Right lobe of liver (tissue), 6 donors: ENCODE results near the gene P4HA3. TPM values are rescaled to one million over a fixed set of nuclear protein-coding genes. Genes with fewer than 3 reads are reported as not detected.

Experiments used
- ATAC-seq, 4 donors: fragments of 200-7000 bp; cut with Tn5 transposase; one replicate each; pipeline ENCODE4 v1.9.1; 2020; ENCODE audit warnings: mild to moderate bottlenecking in 4 of 4, moderate library complexity in 4 of 4
- DNase-seq, 3 donors: peaks; one replicate each; pipeline ENCODE4 v3.0.0-alpha.2; 2020
- H3K27ac ChIP-seq, 3 donors: fragments of 200-600 bp; one replicate each; pipeline ENCODE4 v1.8.0; 2022
- H3K27me3 ChIP-seq, 2 donors: fragments of 200-600 bp; one replicate each; pipeline ENCODE4 v1.8.0; 2022
- H3K36me3 ChIP-seq, 4 donors: fragments of 200-600 bp; sonication (generic) in 1 of 4; one replicate each; pipeline versions ENCODE4 v1.5.1 to v1.8.0; 2017 to 2022; ENCODE audit warnings: control low read depth in 1 of 4
- H3K4me1 ChIP-seq, 4 donors: fragments of 200-600 bp; sonication (generic) in 1 of 4; one replicate each; pipeline versions ENCODE4 v1.5.1 to v1.8.0; 2017 to 2022; ENCODE audit warnings: control low read depth in 1 of 4
- H3K4me3 ChIP-seq, 3 donors: fragments of 200-600 bp; one replicate each; pipeline ENCODE4 v1.8.0; 2022
- H3K9me3 ChIP-seq, 4 donors: fragments of 200-600 bp; sonication (generic) in 1 of 4; one replicate each; pipeline versions ENCODE4 v1.5.1 to v1.8.0; 2017 to 2022; ENCODE audit warnings: control low read depth in 1 of 4
- POLR2A ChIP-seq: fragments of 450-650 bp; IDR thresholded peaks from one replicate; pipeline ENCODE4 v1.6.1; 2017; ENCODE audit warnings: antibody characterized with exemption, mild to moderate bottlenecking
- WGBS: methylation state at CpG from one replicate; pipeline ENCODE4 v1.1.6; 2018; ENCODE audit warnings: low coverage, low lambda C conversion rate; ENCODE audit not compliant: insufficient coverage; ENCODE audit errors: missing lambda C conversion rate; 5-methylcytosine and 5-hydroxymethylcytosine counted together
- intact Hi-C, 2 donors: fragments of 100-400 bp; cut with DNase I; formaldehyde crosslinking; loops; one replicate each; pipeline versions ENCODE4 v1.11.2 to v1.14.1; 2022
- small RNA-seq, 2 experiments: library from RNA; depleted of rRNA; stranded (forward); fragments of <200 nt; gene quantifications; one replicate each; pipeline ENCODE3, GENCODE V24; 2016
- total RNA-seq, 6 experiments: library from RNA; depleted of rRNA in 2 of 6; stranded (reverse); fragments of >200 nt in 2 of 6; fragmentation: NEBNext Ultra II Directional in 3 of 6; extraction: Animal tissue kit (Norgen Biotek cat#: 25700) in 3 of 6; gene quantifications; one replicate each; pipeline versions ENCODE4 v1.1.0 to v1.2.4, GENCODE V29; 2016 to 2023
- TF ChIP-seq, protein P1 (sequence below), 4 donors: fragments of 200-600 bp in 3 of 4; fragments of 450-650 bp in 1 of 4; IDR thresholded peaks; one replicate each; pipeline versions ENCODE4 v1.5.1 to v1.8.0; 2016 to 2022; ENCODE audit warnings: antibody characterized with exemption in 4 of 4, mild to moderate bottlenecking in 2 of 4
- donor health status: DM: no; HTN: yes; CAD: no.
- donor health status: DM: no; HTN: no; CAD: no.
- donor health status: DM: no; HTN: no; CAD: no.
- donor health status: DM: no; HTN: yes; CAD: no.
- donor health status: DM: no; HTN: yes; CAD: no.

The P4HA3 gene
- total RNA-seq, 6 experiments from 2014 or later, result 0.12 to 2.1 (median 0.78) TPM; not detected in 1

DNA sequence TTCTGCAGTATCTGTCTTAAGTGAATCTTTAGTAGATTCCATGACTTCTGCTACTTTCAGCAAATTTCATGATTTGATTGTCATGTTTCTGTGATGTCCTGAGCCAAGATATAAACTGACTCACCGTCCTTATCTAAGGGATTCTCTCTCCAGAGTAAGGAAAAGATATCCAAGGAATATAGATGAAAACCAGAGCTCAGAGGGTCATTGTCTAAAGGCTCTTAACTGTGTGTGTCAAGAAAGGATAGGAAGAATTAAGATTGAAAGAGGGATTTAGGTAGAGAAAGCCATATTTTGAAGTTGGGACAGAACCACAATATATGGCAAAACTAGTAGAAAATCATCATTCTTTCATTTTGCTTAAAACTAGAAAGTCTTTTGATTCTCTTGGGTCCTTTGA, 89.6 kb downstream of the P4HA3 start:
- Histone ChIP-seq H3K27ac (no peak overlapping the region), H3K4me1 (no peaks in the 10 kb centered on the region), H3K9me3 (no peaks in the 10 kb centered on the region), H3K36me3 (no peaks in the 10 kb centered on the region), H3K4me3 (no peak overlapping the region), H3K27me3 (no peaks in the 10 kb centered on the region)
- 82% methylated on average over 1 of the region's 1 CpG for WGBS
- DNase-seq (no peak), ATAC-seq (no peak)
- TF ChIP-seq POLR2A, result no peak
- TF ChIP-seq, protein P1, sequence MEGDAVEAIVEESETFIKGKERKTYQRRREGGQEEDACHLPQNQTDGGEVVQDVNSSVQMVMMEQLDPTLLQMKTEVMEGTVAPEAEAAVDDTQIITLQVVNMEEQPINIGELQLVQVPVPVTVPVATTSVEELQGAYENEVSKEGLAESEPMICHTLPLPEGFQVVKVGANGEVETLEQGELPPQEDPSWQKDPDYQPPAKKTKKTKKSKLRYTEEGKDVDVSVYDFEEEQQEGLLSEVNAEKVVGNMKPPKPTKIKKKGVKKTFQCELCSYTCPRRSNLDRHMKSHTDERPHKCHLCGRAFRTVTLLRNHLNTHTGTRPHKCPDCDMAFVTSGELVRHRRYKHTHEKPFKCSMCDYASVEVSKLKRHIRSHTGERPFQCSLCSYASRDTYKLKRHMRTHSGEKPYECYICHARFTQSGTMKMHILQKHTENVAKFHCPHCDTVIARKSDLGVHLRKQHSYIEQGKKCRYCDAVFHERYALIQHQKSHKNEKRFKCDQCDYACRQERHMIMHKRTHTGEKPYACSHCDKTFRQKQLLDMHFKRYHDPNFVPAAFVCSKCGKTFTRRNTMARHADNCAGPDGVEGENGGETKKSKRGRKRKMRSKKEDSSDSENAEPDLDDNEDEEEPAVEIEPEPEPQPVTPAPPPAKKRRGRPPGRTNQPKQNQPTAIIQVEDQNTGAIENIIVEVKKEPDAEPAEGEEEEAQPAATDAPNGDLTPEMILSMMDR (IDR thresholded peaks at IDR 0.05), result no peak
- intact Hi-C loops, result no loop called here

DNA sequence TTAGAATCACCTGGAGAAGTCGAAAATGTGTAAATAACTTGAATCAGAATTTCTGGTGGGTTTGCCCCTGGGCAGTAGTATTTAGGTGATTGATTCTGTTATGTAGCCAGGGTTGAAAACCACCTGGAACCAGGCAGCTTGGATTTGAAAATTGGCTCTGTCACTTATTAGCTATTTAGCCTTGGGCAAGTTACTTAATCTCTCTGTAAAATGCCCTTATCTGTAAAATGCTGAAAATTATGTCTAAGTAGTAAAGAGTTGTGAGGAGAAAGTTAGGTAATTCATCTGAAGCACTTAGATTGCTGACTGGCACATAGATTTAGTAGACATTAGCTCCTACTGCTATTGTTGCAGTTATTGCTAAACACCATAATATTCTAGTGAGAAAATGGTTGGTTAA, 91.1 kb downstream of the P4HA3 start:
- WGBS, result 90% methylated on average over 1 of the region's 1 CpG
- ATAC-seq, result no peak

More for the DNA sequence above, 91.1 kb downstream of the P4HA3 start:
- intact Hi-C loops, result no loop called here
- Histone ChIP-seq H3K4me3 (no peak overlapping the region), H3K9me3 (no peaks in the 10 kb centered on the region), H3K27ac (no peak overlapping the region), H3K36me3 (no peaks in the 10 kb centered on the region), H3K4me1 (no peaks in the 10 kb centered on the region), H3K27me3 (no peaks in the 10 kb centered on the region)
- no peak for TF ChIP-seq POLR2A
- no peak for DNase-seq

Small RNA genes lying within 50 kb of the gene (small RNA-seq; reads per million reads assigned to genes)
- gene RF00409, result 0 reads per million in 2 experiments

Other genes with a start within 250 kb of the P4HA3 start
- gene C2CD3, start 140.6 kb downstream of the P4HA3 start, total RNA-seq, result 1 to 10 TPM; 4.8 to 9.6 (median 7.4) TPM
- gene PPME1, start 140.4 kb downstream of the P4HA3 start, total RNA-seq, result 10 to 100 TPM in 5 of 6 experiments, 1 to 10 TPM in 1; 8.9 to 18.9 (median 13.0) TPM
- 1 to 10 TPM in 4 of 6 experiments, under 1 TPM in 2; 0.92 to 2.0 (median 1.2) TPM for gene PGM2L1, start 86.8 kb upstream of the P4HA3 start, total RNA-seq
- gene KCNE3, start 155.9 kb upstream of the P4HA3 start, total RNA-seq, result 1 to 10 TPM; 1.3 to 7.6 (median 4.8) TPM
- 1 to 10 TPM in 5 of 6 experiments, under 1 TPM in 1; 0.89 to 2.9 (median 2.1) TPM for gene LIPT2, start 182.1 kb upstream of the P4HA3 start, total RNA-seq